Left lung (tissue), 10 donors: ENCODE results near the gene RFWD3. TPM values are rescaled to one million over a fixed set of nuclear protein-coding genes. Genes with fewer than 3 reads are reported as not detected.
"Not testable (repeated sequence)": the region's sequence is repeated elsewhere in the genome, so short reads cannot be mapped to it uniquely, and the experiment has no call there.

Experiments
- ATAC-seq: fragments of 200-7000 bp; cut with Tn5 transposase; one replicate; pipeline ENCODE4 v1.9.1; 2020; ENCODE audit warnings: moderate library complexity
- DNase-seq, 4 donors: peaks; one replicate each; pipeline ENCODE4 v3.0.0-alpha.2; 2013 to 2020
- H3K27ac ChIP-seq, 2 donors: fragments of 200-600 bp; sonication (generic) in 1 of 2; one replicate each; pipeline versions ENCODE4 v1.5.0 to v1.8.0; 2020 to 2021
- H3K27me3 ChIP-seq, 2 donors: fragments of 200-600 bp; sonication (generic) in 1 of 2; one replicate each; pipeline versions ENCODE4 v1.5.0 to v1.8.0; 2020 to 2021
- H3K36me3 ChIP-seq, 2 donors: fragments of 200-600 bp; sonication (generic) in 1 of 2; one replicate each; pipeline versions ENCODE4 v1.5.0 to v1.8.0; 2020 to 2021
- H3K4me1 ChIP-seq, 2 donors: fragments of 200-600 bp; one replicate each; pipeline ENCODE4 v1.8.0; 2021
- H3K4me3 ChIP-seq, 2 donors: fragments of 200-600 bp; sonication (generic) in 1 of 2; one replicate each; pipeline versions ENCODE4 v1.5.0 to v1.8.0; 2020 to 2021; ENCODE audit warnings: mild to moderate bottlenecking in 1 of 2
- H3K9me3 ChIP-seq, 2 donors: fragments of 200-600 bp; sonication (generic) in 1 of 2; one replicate each; pipeline versions ENCODE4 v1.5.0 to v1.8.0; 2020 to 2021
- CTCF ChIP-seq, 2 donors: fragments of 200-600 bp; sonication (generic) in 1 of 2; IDR thresholded peaks; one replicate each; pipeline versions ENCODE4 v1.5.0 to v1.8.0; 2021; ENCODE audit warnings: antibody characterized with exemption in 2 of 2
- intact Hi-C, 2 donors: fragments of 100-400 bp; cut with DNase I; formaldehyde crosslinking; loops; one replicate each; pipeline versions ENCODE4 v1.11.2 to v1.14.2; 2022
- polyA plus RNA-seq, 6 donors: library from polyadenylated mRNA; unstranded; fragments of 120-200 nt; gene quantifications; one replicate each; pipeline ENCODE4 v1.2.1, GENCODE V29; 2013; ENCODE audit not compliant: insufficient read length in 6 of 6
- total RNA-seq, 2 donors: library from RNA; stranded (reverse); fragmentation: NEBNext Ultra II Directional; extraction: Animal tissue kit (Norgen Biotek cat#: 25700); gene quantifications; one replicate each; pipeline ENCODE4 v1.2.1, GENCODE V29; 2021
- donor health status: DM: no; HTN: yes; CAD: no.
- donor health status: DM: no; HTN: no; CAD: no.

The RFWD3 gene
- total and polyA plus RNA-seq, 8 donors, result 20.7 to 27.7 (median 24.2) TPM

GRCh38 chr16:74654536-74655050 lies 12.1 kb downstream of the RFWD3 start:
- ATAC-seq, result no peak

GRCh38 chr16:74652883-74653282 lies 13.8 kb downstream of the RFWD3 start:
- peaks cover 0 to 64% of the 10 kb centered on the region in 2 donors for H3K36me3 ChIP-seq
- intact Hi-C loops, ATAC-seq, H3K27me3 ChIP-seq, DNase-seq, H3K4me3 ChIP-seq, H3K4me1 ChIP-seq, H3K9me3 ChIP-seq, H3K27ac ChIP-seq: not testable (repeated sequence)

More at GRCh38 chr16:74654536-74655050, 12.1 kb downstream of the RFWD3 start:
- Histone ChIP-seq H3K9me3 (no peaks in the 10 kb centered on the region), H3K36me3 (peaks cover 0 to 62% of the 10 kb centered on the region in 2 donors), H3K27me3 (no peaks in the 10 kb centered on the region), H3K4me1 (peaks cover 0 to 19% of the 10 kb centered on the region in 2 donors), H3K4me3 (no peak overlapping the region), H3K27ac (no peak overlapping the region)
- DNase-seq, result no peak
- intact Hi-C loops, result no loop called here
- no peak for TF ChIP-seq CTCF (IDR thresholded peaks at IDR 0.05)

GRCh38 chr16:74652249-74652648 lies 14.4 kb downstream of the RFWD3 start:
- intact Hi-C loops, result no loop called here
- H3K36me3 ChIP-seq, result peaks cover 0 to 70% of the 10 kb centered on the region in 2 donors
- no peak for ATAC-seq
- TF ChIP-seq CTCF (IDR thresholded peaks at IDR 0.05), result no peak
- H3K4me3 ChIP-seq, result no peak overlapping the region
- H3K9me3 ChIP-seq, result no peaks in the 10 kb centered on the region
- DNase-seq, result no peak
- H3K4me1 ChIP-seq, result peaks cover 0 to 4% of the 10 kb centered on the region in 2 donors
- no peaks in the 10 kb centered on the region for H3K27me3 ChIP-seq
- H3K27ac ChIP-seq, result no peak overlapping the region

GRCh38 chr16:74651841-74652240 lies 14.8 kb downstream of the RFWD3 start:
- Histone ChIP-seq H3K4me1 (peaks cover 0 to under 1% of the 10 kb centered on the region in 2 donors), H3K4me3 (no peak overlapping the region), H3K27me3 (no peaks in the 10 kb centered on the region), H3K9me3 (no peaks in the 10 kb centered on the region), H3K27ac (no peak overlapping the region), H3K36me3 (peaks cover 0 to 74% of the 10 kb centered on the region in 2 donors)
- intact Hi-C loops, result no loop called here
- no peak for DNase-seq
- ATAC-seq, result peak; percentile 26
- no peak for TF ChIP-seq CTCF (IDR thresholded peaks at IDR 0.05)

- H3K4me1 ChIP-seq, result no peaks in the 10 kb centered on the region
- no peak overlapping the region for H3K4me3 ChIP-seq
- no peak for ATAC-seq
- peaks cover 0 to 80% of the 10 kb centered on the region in 2 donors for H3K36me3 ChIP-seq
- DNase-seq, result peak in 1 of 4 donors; percentile 2
- peak; percentile 17 to 33 for TF ChIP-seq CTCF (IDR thresholded peaks at IDR 0.05)
- intact Hi-C loops, result no loop called here
- H3K27me3 ChIP-seq, result no peaks in the 10 kb centered on the region
- no peak overlapping the region for H3K27ac ChIP-seq
- no peaks in the 10 kb centered on the region for H3K9me3 ChIP-seq
Observed at GRCh38 chr16:74650966-74651567, 15.6 kb downstream of the RFWD3 start.
